NB4 (cell line): ENCODE data around the gene TNFAIP8.

Source experiments
- DNase-seq: peaks from one replicate; pipeline ENCODE4 v3.0.0; 2010; ENCODE audit warnings: low read depth
- H3K4me3 ChIP-seq: one replicate; pipeline ENCODE4 v1.5.1; 2011; ENCODE audit warnings: mild to moderate bottlenecking, low read depth, low read length, moderate library complexity
- MYC ChIP-seq: IDR thresholded peaks from 2 replicates; pipeline ENCODE4 v1.6.1; 2011; ENCODE audit warnings: low read depth, low read length
- POLR2A ChIP-seq: IDR thresholded peaks from 2 replicates; pipeline ENCODE4 v1.6.1; 2011; ENCODE audit warnings: mild to moderate bottlenecking; ENCODE audit not compliant: insufficient read length; ENCODE audit errors: extremely low read depth
- TF ChIP-seq, protein P1 (sequence below): IDR thresholded peaks from one replicate; pipeline ENCODE4 v1.5.1; 2012; ENCODE audit warnings: low read depth, low read length
- TF ChIP-seq, protein P2 (sequence below): IDR thresholded peaks from 2 replicates; pipeline ENCODE4 v1.6.1; 2011; ENCODE audit warnings: low read depth, low read length

The TNFAIP8 gene

GRCh38 chr5:119357808-119358529, 2.1 kb downstream of the TNFAIP8 start:
- peak overlapping the region; percentile 65 for H3K4me3 ChIP-seq
- no peak for DNase-seq
- TF ChIP-seq, protein P1, sequence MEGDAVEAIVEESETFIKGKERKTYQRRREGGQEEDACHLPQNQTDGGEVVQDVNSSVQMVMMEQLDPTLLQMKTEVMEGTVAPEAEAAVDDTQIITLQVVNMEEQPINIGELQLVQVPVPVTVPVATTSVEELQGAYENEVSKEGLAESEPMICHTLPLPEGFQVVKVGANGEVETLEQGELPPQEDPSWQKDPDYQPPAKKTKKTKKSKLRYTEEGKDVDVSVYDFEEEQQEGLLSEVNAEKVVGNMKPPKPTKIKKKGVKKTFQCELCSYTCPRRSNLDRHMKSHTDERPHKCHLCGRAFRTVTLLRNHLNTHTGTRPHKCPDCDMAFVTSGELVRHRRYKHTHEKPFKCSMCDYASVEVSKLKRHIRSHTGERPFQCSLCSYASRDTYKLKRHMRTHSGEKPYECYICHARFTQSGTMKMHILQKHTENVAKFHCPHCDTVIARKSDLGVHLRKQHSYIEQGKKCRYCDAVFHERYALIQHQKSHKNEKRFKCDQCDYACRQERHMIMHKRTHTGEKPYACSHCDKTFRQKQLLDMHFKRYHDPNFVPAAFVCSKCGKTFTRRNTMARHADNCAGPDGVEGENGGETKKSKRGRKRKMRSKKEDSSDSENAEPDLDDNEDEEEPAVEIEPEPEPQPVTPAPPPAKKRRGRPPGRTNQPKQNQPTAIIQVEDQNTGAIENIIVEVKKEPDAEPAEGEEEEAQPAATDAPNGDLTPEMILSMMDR, result no peak
- TF ChIP-seq MYC (no peak), POLR2A (no peak)
- TF ChIP-seq, protein P2, sequence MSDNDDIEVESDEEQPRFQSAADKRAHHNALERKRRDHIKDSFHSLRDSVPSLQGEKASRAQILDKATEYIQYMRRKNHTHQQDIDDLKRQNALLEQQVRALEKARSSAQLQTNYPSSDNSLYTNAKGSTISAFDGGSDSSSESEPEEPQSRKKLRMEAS, result no peak

DNA sequence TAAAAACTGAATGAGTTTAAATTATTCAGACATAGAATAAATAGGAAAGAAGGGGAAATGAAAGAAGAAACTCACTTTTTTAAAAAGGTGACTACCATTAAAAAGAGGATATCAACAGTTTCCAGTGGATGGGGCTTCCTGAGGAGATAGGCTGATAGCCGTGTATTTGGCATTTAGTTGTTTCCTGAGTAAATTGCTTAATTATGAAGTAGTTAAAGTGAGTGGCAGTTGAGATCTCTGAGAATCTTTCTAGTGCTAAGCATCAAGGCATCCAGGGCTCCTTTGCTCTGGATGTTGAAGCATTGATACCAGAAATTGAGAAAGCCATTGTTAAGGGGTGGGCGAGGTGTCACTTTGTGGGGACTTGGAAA, 2.7 kb downstream of the TNFAIP8 start:
- peak overlapping the region; percentile 65 for H3K4me3 ChIP-seq

DNA sequence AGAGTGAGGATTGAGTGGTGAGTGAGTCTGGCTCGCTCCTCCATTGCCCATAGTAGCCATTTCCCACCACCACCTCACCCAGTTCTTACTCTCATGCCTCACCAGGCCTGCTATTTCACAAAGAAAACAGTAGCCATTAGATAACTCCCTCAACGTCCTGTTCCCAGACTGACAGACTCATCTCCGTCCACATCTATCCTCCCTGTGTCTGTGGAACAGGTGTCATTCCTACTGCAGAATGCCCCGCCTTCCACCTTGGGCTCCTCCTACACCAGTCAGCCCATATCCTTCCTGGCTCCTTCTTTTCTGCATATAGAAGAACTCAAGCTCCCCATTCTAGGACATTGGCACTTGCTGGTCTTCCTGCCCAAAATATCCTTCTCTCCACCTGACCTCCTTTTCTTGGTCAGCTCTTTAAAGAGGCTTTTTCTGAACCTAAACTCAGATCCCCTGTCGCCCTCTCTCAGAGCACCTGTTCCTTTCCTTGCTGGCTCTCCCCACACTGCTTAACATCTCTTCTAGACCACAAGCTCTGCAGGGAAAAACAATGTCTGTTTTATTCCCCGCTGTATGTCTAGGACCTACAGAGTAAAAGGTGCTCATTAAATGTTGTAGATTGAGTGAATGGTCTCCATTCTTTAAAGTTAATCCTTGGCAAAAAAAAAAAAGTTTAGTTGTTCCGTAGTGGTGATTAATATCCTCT, 3.2 kb downstream of the TNFAIP8 start:
- no peak for DNase-seq
- no peak overlapping the region for H3K4me3 ChIP-seq
- TF ChIP-seq, protein P2, result no peak
- TF ChIP-seq, protein P1, result no peak
- no peak for TF ChIP-seq MYC
- no peak for TF ChIP-seq POLR2A

More for the DNA sequence above, 2.7 kb downstream of the TNFAIP8 start:
- TF ChIP-seq MYC (no peak), POLR2A (no peak)
- TF ChIP-seq, protein P2, result no peak
- TF ChIP-seq, protein P1, result no peak
- no peak for DNase-seq

- no peak for DNase-seq
- TF ChIP-seq, protein P2, result no peak
- TF ChIP-seq, protein P1, result no peak
- TF ChIP-seq POLR2A (no peak), MYC (no peak)
- H3K4me3 ChIP-seq, result no peak overlapping the region
These were observed 4.1 kb downstream of the TNFAIP8 start for GRCh38 chr5:119359737-119360413.

DNA sequence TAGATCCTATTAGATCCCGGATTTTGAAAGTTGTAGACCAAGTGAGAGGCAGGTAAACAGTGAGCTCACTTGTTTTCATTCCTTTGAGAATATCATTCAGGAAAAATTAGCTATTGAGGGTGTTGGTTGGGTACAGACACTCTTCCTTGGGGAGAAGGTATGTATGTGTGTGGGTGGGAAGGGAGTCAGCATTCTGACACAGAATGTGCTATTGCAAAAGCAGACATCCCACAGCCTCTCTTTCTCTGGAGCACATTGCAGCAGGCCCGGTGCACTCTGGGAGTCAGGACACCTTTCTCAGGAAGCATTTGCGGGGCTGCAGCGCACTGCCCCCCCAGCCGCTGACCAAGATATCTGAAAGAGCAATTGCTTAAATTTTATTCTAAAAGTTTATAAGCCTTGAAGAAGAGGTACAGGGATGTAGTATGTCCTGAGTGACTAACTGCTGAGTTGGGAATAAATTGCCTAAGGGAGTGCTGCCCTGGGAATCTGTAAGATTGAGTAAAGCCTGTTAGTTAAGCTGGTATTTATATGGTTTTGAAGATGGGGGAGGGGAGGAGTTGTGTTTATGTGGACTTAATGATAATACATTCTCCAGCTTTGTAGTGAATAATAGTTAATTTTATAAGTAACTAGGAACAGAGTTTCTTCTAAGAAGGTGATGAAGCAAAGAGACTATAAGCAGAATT, 5.2 kb downstream of the TNFAIP8 start:
- no peak overlapping the region for H3K4me3 ChIP-seq
- no peak for DNase-seq
- TF ChIP-seq, protein P2, result no peak
- TF ChIP-seq, protein P1, result no peak
- TF ChIP-seq MYC (no peak), POLR2A (no peak)
